SU-DHL-6 (cell line): ENCODE measurements around the gene FJX1.

Experiments
- EZH2phosphoT487 ChIP-seq: fragments of 200-600 bp; sonication (generic), shearing (Covaris generic); conservative IDR thresholded peaks from 2 replicates; pipeline ENCODE4 v1.6.1; 2018; ENCODE audit warnings: mild to moderate bottlenecking, antibody characterized with exemption, low read length, moderate library complexity, mixed read lengths
- TF ChIP-seq, protein P1 (sequence below): fragments of 200-600 bp; sonication (generic); IDR thresholded peaks from one replicate; pipeline ENCODE4 v1.5.1; 2017; ENCODE audit warnings: antibody characterized with exemption, mild to moderate bottlenecking, low read length, moderate library complexity; ENCODE audit not compliant: insufficient read depth, poor library complexity, severe bottlenecking

DNA sequence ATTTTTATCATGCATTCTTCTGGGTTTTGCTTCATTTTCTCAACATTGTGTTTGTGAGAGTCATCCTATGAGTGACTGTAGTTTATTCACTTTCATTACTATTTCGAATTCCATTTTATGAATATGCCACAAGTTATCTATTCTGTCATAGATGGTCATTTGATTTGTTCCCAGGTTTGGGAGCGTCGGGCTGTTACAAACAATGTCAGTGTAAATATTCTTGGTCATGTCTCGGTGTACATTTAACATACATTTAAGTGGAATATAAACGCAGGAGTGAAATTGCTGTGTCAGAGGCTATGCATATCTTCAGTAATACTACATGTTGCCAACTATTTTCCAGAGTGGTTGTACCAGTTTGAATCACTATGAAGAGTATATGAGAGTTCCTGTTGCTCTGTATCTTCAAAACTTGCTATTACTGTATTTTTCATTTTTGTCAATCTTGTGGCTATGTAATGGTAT, 46.7 kb downstream of the FJX1 start:
- TF ChIP-seq, protein P1, sequence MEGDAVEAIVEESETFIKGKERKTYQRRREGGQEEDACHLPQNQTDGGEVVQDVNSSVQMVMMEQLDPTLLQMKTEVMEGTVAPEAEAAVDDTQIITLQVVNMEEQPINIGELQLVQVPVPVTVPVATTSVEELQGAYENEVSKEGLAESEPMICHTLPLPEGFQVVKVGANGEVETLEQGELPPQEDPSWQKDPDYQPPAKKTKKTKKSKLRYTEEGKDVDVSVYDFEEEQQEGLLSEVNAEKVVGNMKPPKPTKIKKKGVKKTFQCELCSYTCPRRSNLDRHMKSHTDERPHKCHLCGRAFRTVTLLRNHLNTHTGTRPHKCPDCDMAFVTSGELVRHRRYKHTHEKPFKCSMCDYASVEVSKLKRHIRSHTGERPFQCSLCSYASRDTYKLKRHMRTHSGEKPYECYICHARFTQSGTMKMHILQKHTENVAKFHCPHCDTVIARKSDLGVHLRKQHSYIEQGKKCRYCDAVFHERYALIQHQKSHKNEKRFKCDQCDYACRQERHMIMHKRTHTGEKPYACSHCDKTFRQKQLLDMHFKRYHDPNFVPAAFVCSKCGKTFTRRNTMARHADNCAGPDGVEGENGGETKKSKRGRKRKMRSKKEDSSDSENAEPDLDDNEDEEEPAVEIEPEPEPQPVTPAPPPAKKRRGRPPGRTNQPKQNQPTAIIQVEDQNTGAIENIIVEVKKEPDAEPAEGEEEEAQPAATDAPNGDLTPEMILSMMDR: no peak
- no peak for TF ChIP-seq EZH2phosphoT487
